Testis (tissue), 3 donors: ENCODE data around the gene HYAL3. TPM values are rescaled to one million over a fixed set of nuclear protein-coding genes. Genes with fewer than 3 reads are reported as not detected.

Experiments used
- DNase-seq: peaks from one replicate; pipeline ENCODE4 v3.0.0-alpha.2; 2019
- H3K27ac ChIP-seq, 2 donors: fragments of 200-600 bp; sonication (generic); one replicate each; pipeline ENCODE4 v1.5.1; 2019
- H3K27me3 ChIP-seq: fragments of 200-600 bp; sonication (generic); one replicate; pipeline ENCODE4 v1.5.1; 2019
- H3K36me3 ChIP-seq: fragments of 200-600 bp; sonication (generic); one replicate; pipeline ENCODE4 v1.5.1; 2017; ENCODE audit warnings: low read depth; ENCODE audit errors: missing control alignments
- H3K4me1 ChIP-seq: fragments of 200-600 bp; sonication (generic); one replicate; pipeline ENCODE4 v1.5.1; 2019
- H3K4me3 ChIP-seq, 2 donors: fragments of 200-600 bp; sonication (generic); one replicate each; pipeline ENCODE4 v1.5.1; 2017 to 2019
- H3K9me3 ChIP-seq: fragments of 200-600 bp; sonication (generic); one replicate; pipeline ENCODE4 v1.5.1; 2017
- POLR2A ChIP-seq: fragments of 450-650 bp; IDR thresholded peaks from one replicate; pipeline ENCODE4 v1.6.1; 2017; ENCODE audit warnings: antibody characterized with exemption, mild to moderate bottlenecking, moderate library complexity
- WGBS, 2 donors: methylation state at CpG; one replicate each; pipeline ENCODE4 v1.1.5; 2018; 5-methylcytosine and 5-hydroxymethylcytosine counted together
- intact Hi-C: fragments of 100-400 bp; cut with DNase I; formaldehyde crosslinking; loops from one replicate; pipeline ENCODE4 v1.15.1; 2023; ENCODE audit warnings: low total_unique reads
- polyA plus RNA-seq: library from polyadenylated mRNA; stranded (reverse); fragments of 350-450 nt; fragmentation: Illumina TruSeq; extraction: RNeasy Lipid Tissue Mini Kit (QIAGEN cat#74804); gene quantifications from one replicate; pipeline ENCODE4 v1.2.3, GENCODE V29; 2014; ENCODE audit warnings: low read depth, low replicate concordance; ENCODE audit not compliant: insufficient read depth
- total RNA-seq, 2 donors: library from RNA; depleted of rRNA; stranded (reverse); fragments of >200 nt; gene quantifications; one replicate each; pipeline ENCODE4 v1.2.3, GENCODE V29; 2016
- TF ChIP-seq, protein P1 (sequence below), 3 experiments: fragments of 450-650 bp in 2 of 3; fragments of 200-600 bp in 1 of 3; sonication (generic) in 1 of 3; IDR thresholded peaks; one replicate each; pipeline ENCODE4 v1.5.1; 2016 to 2019; ENCODE audit warnings: antibody characterized with exemption in 3 of 3, mild to moderate bottlenecking in 2 of 3, moderate library complexity in 1 of 3

The HYAL3 gene
- total and polyA plus RNA-seq, 3 donors from 2014 or later, result 13.8 to 27.9 (median 25.2) TPM

DNA sequence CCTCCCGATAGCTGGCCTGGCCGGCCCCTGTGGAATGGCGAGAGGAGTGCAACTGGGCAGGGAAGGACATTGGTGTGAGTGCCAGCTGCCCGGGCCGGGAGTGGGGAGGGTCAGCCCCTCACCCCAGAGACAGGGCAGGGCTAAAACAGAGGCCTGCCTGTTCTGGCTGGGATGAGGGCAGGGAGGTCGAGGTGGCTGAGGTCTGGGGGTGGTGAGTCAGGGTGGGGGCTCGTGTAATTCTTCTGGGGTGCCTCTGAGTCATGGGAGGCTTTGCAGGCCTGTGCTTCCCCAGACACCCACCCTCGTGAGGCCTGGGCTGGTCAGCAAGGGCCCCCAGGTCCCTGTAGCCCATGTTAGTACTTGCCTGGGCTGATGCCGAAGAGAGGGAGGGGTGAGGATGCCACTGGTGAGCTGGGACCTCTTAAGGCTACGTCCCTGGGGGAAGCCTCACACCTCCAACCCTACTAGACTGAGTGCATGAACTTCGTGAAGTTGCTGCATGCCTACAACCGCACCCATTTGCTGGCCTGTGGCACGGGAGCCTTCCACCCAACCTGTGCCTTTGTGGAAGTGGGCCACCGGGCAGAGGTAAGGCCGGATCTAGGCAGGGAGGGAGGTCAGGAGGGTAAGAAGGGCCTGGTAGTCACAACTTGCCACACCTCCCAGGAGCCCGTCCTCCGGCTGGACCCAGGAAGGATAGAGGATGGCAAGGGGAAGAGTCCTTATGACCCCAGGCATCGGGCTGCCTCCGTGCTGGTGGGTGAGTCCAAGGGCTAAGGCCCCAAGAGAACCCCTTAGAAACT lies 28.6 kb downstream of the HYAL3 start:
- no peaks in the 10 kb centered on the region for H3K36me3 ChIP-seq
- no peak overlapping the region for H3K4me3 ChIP-seq
- H3K27ac ChIP-seq, result no peak overlapping the region
- H3K27me3 ChIP-seq, result no peaks in the 10 kb centered on the region
- H3K9me3 ChIP-seq, result no peaks in the 10 kb centered on the region
- intact Hi-C loops, result loop anchor here (10.0 kb wide), 1 partner anchor 76 kb away; the partner anchor contains the start of gene GNAT1
- peaks cover 46% of the 10 kb centered on the region for H3K4me1 ChIP-seq
- WGBS, 2 donors, result 89 to 90% methylated on average over 14 to 19 of the region's 19 CpGs
- TF ChIP-seq, protein P1, sequence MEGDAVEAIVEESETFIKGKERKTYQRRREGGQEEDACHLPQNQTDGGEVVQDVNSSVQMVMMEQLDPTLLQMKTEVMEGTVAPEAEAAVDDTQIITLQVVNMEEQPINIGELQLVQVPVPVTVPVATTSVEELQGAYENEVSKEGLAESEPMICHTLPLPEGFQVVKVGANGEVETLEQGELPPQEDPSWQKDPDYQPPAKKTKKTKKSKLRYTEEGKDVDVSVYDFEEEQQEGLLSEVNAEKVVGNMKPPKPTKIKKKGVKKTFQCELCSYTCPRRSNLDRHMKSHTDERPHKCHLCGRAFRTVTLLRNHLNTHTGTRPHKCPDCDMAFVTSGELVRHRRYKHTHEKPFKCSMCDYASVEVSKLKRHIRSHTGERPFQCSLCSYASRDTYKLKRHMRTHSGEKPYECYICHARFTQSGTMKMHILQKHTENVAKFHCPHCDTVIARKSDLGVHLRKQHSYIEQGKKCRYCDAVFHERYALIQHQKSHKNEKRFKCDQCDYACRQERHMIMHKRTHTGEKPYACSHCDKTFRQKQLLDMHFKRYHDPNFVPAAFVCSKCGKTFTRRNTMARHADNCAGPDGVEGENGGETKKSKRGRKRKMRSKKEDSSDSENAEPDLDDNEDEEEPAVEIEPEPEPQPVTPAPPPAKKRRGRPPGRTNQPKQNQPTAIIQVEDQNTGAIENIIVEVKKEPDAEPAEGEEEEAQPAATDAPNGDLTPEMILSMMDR (IDR thresholded peaks at IDR 0.05), result no peak
- no peak for TF ChIP-seq POLR2A
- DNase-seq, result no peak

DNA sequence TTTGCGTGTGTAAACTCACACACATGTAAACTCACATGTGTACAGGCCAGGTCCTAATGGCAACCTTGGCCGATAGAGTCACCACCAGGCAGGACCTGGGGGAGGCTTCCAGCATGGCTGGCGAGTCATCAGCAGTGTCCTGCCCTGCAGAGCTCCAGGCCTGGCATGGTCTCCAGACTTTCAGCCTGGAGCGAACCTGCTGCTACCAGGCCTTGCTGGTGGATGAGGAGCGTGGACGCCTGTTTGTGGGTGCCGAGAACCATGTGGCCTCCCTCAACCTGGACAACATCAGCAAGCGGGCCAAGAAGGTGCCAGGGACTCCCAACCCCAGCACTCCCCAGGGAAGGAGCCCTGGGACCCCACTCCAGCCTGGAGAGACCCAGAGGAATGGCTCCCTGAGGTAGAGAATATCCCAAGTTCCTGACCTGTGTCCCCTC lies 29.2 kb downstream of the HYAL3 start:
- Histone ChIP-seq H3K27me3 (no peaks in the 10 kb centered on the region), H3K27ac (no peak overlapping the region), H3K9me3 (no peaks in the 10 kb centered on the region), H3K36me3 (no peaks in the 10 kb centered on the region), H3K4me1 (peaks cover 52% of the 10 kb centered on the region), H3K4me3 (no peak overlapping the region)
- no peak for TF ChIP-seq POLR2A
- TF ChIP-seq, protein P1 (IDR thresholded peaks at IDR 0.05), result no peak
- WGBS, 2 donors, result 80 to 92% methylated on average over 2 to 8 of the region's 8 CpGs
- DNase-seq, result no peak
- intact Hi-C loops, result loop anchor here (10.0 kb wide), 1 partner anchor 75 kb away; the partner anchor contains the start of gene GNAT1

DNA sequence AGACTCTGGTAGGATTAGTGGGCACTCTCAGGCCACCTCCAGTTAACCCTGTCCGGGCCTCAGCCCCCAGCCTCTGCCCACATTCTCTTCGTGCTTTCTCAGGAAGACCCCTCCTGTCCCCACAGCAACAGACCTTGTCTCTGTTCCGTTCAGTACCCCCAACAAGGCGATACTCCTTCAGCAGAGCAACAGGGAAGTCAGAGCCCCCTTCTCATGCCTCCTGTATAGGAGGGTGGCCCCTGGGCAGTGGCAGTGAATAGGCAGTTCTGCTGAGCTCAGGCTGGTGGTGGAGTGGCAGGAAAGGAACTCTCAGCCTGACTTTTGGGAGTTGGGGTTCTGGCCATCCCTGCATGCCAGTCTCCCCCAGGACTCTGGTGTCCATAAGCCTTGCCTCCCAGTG lies 29.7 kb downstream of the HYAL3 start:
- Histone ChIP-seq H3K4me3 (no peak overlapping the region), H3K4me1 (peaks cover 57% of the 10 kb centered on the region), H3K36me3 (no peaks in the 10 kb centered on the region), H3K9me3 (no peaks in the 10 kb centered on the region), H3K27ac (no peak overlapping the region), H3K27me3 (no peaks in the 10 kb centered on the region)
- intact Hi-C loops, result no loop called here
- 59 to 71% methylated on average over 4 of the region's 4 CpGs for WGBS, 2 donors
- DNase-seq, result no peak
- TF ChIP-seq, protein P1 (IDR thresholded peaks at IDR 0.05), result no peak
- no peak for TF ChIP-seq POLR2A

DNA sequence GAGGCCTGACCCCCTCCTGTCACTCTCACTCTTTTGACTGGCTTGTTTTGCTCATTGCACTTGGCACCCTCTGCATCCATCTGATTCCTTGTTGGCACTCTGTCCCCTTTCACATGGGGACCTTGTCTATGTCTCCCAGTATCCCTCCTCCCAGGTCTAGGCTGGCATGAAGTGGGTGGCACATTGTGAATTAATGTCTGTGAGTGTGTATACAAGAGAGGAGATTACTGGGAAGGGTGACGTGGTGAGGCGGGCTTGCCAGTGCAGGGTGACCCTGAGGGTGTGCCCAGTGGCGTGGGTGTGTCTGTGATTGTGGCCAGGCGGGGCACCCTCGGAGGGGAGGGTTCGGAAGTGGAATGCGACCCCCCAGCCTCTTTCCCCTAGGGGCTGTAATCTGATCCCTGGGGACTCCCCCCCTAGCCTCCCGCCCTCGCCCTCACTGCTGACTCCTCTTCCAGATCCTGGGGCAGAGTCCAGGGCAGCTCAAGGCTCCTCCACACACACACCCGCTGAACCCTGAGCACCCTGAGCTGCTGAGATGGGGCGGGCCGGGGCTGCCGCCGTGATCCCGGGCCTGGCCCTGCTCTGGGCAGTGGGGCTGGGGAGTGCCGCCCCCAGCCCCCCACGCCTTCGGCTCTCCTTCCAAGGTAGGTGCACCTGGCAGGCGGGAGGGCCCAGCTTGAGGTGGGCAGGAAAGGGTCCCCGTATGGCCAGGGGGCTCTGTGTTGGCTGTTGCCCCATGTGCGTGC lies 30.3 kb downstream of the HYAL3 start, which contains the start of gene SEMA3B:
TSS of gene SEMA3B (plus strand) at position 445 of the 749 bp plus-strand sequence. CDS start at position 539, 94 bp downstream.
- H3K9me3 ChIP-seq, result no peaks in the 10 kb centered on the region
- TF ChIP-seq POLR2A, result no peak
- TF ChIP-seq, protein P1 (IDR thresholded peaks at IDR 0.05), result no peak
- H3K4me1 ChIP-seq, result peaks cover 63% of the 10 kb centered on the region
- H3K27me3 ChIP-seq, result no peaks in the 10 kb centered on the region
- no peak within 1 kb of the TSS for H3K27ac ChIP-seq
- intact Hi-C loops, result no loop called here
- no peaks in the 10 kb centered on the region for H3K36me3 ChIP-seq
- DNase-seq, result peak; percentile 65
- 38 to 43% methylated on average over 2 to 19 of the region's 21 CpGs for WGBS, 2 donors
- no peak within 1 kb of the TSS for H3K4me3 ChIP-seq
